Smooth muscle cell (in vitro differentiated cells): Measurements from ENCODE around the gene EDEM3. TPM values are rescaled to one million over a fixed set of nuclear protein-coding genes. Genes with fewer than 3 reads are reported as not detected.

Experiments used
- DNase-seq: peaks from one replicate; lab custom pipeline; 2025; ENCODE audit not compliant: unreplicated experiment; lab: John Stamatoyannopoulos, UW
- H2AFZ ChIP-seq: fragments of 200-600 bp; sonication (generic); 2 replicates; pipeline ENCODE4 v1.6.0; 2016; ENCODE audit warnings: antibody characterized with exemption, low read depth, mild to moderate bottlenecking
- H3F3A ChIP-seq: fragments of 200-600 bp; sonication (generic); 2 replicates; pipeline ENCODE4 v1.6.0; 2017; ENCODE audit warnings: antibody characterized with exemption, low read depth
- H3K27ac ChIP-seq: fragments of 200-600 bp; sonication (generic); 2 replicates; pipeline ENCODE4 v1.5.1; 2016; ENCODE audit warnings: low read depth, mild to moderate bottlenecking
- H3K27me3 ChIP-seq: fragments of 200-600 bp; sonication (generic); 2 replicates; pipeline ENCODE4 v1.6.1; 2016; ENCODE audit warnings: low read depth, mild to moderate bottlenecking
- H3K36me3 ChIP-seq: fragments of 200-600 bp; sonication (generic); 2 replicates; pipeline ENCODE4 v1.5.1; 2016; ENCODE audit warnings: low read depth
- H3K4me1 ChIP-seq: fragments of 200-600 bp; sonication (generic); 2 replicates; pipeline ENCODE4 v1.5.1; 2016; ENCODE audit warnings: low read depth
- H3K4me2 ChIP-seq: fragments of 200-600 bp; sonication (generic); 2 replicates; pipeline ENCODE4 v1.6.0; 2016; ENCODE audit warnings: mild to moderate bottlenecking
- H3K4me3 ChIP-seq: fragments of 200-600 bp; sonication (generic); 2 replicates; pipeline ENCODE4 v1.5.1; 2016; ENCODE audit warnings: mild to moderate bottlenecking
- H3K79me2 ChIP-seq: fragments of 200-600 bp; sonication (generic); 2 replicates; pipeline ENCODE4 v1.6.0; 2016; ENCODE audit warnings: low read depth, mild to moderate bottlenecking
- H3K9ac ChIP-seq: fragments of 200-600 bp; sonication (generic); 2 replicates; pipeline ENCODE4 v1.6.0; 2016; ENCODE audit warnings: low read depth
- H3K9me3 ChIP-seq: fragments of 200-600 bp; sonication (generic); replicated peaks from 2 replicates; pipeline ENCODE4 v1.5.1; 2016; ENCODE audit warnings: low read depth
- H4K20me1 ChIP-seq: fragments of 200-600 bp; sonication (generic); 2 replicates; pipeline ENCODE4 v1.6.0; 2016; ENCODE audit warnings: low read depth
- WGBS: methylation state at CpG from one replicate; pipeline ENCODE4 v1.1.7; 2016; ENCODE audit warnings: low lambda C conversion rate; 5-methylcytosine and 5-hydroxymethylcytosine counted together
- polyA plus RNA-seq: library from polyadenylated mRNA; unstranded; fragments of >200 nt; fragmentation: Nextera tagmentation; extraction: Ambion mirVana; gene quantifications from 2 replicates; pipeline ENCODE4 v1.2.1, GENCODE V29; 2016
- total RNA-seq: library from RNA; depleted of rRNA; stranded (reverse); fragments of >200 nt; gene quantifications from 2 replicates; pipeline ENCODE4 v1.2.3, GENCODE V29; 2014
- TF ChIP-seq, protein P1 (sequence below): fragments of 200-600 bp; sonication (generic); IDR thresholded peaks from 2 replicates; pipeline ENCODE4 v1.5.1; 2017; ENCODE audit warnings: borderline replicate concordance, mild to moderate bottlenecking, antibody characterized with exemption; ENCODE audit not compliant: insufficient read depth, poor library complexity, severe bottlenecking

The EDEM3 gene
- total and polyA plus RNA-seq, 2 experiments from 2014 or later = 12.9 to 44.3 TPM

DNA sequence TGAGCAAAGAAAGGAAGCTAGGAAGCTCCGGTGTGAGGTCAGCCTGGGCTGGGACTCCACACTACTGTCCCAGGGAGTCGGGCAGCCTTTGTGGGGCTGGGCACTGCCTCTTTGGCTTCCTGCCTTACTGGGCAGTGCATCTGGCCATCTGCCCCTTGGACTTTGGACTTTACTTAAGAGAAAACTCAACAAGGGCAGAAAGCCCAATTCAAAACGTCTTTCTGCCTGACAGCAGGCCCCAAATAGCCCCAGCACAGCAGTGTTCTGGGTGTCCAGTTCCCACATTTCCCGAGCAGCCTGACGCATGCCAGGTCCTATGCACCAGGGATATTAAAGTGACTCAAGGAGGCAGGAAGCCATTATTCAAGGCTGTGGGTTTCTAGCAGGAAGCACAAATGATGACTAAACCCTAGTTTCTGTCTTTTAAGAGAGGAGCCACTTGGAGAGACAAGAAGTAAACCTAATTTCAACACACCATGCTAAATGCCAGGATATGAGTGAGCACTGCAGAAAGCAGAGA, 37.9 kb upstream of the EDEM3 start:
- H3K4me2 ChIP-seq = peak overlapping the region; percentile 44

DNA sequence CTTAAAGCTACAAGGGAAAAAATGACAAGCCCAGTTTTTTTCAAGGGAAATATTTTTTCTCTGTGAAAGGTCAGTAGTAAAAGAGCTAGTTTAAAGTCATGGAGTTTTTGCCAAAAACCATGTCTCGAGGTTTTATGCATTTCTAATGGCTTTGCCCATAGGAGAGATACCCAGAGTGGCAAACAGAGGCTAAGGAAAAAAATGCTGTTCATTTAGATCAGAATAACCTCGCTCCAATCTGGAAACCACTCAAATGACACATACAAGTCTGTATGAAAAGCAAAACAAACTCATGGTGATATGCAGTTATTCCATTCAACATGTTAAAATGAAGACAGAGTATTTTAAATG, 36.9 kb upstream of the EDEM3 start:
- no peak overlapping the region for H3K4me3 ChIP-seq
- H4K20me1 ChIP-seq = no peaks in the 10 kb centered on the region
- H3K4me2 ChIP-seq = peak overlapping the region; percentile 44
- H3K4me1 ChIP-seq = peaks cover 8% of the 10 kb centered on the region
- no peaks in the 10 kb centered on the region for H3K27me3 ChIP-seq
- H2AFZ ChIP-seq = peak overlapping the region; percentile 21
- H3K79me2 ChIP-seq = no peaks in the 10 kb centered on the region
- H3K27ac ChIP-seq = peak overlapping the region; percentile 88
- H3K9me3 ChIP-seq = no peaks in the 10 kb centered on the region
- no peaks in the 10 kb centered on the region for H3K36me3 ChIP-seq
- peak overlapping the region; percentile 66 for H3K9ac ChIP-seq
- TF ChIP-seq, protein P1, sequence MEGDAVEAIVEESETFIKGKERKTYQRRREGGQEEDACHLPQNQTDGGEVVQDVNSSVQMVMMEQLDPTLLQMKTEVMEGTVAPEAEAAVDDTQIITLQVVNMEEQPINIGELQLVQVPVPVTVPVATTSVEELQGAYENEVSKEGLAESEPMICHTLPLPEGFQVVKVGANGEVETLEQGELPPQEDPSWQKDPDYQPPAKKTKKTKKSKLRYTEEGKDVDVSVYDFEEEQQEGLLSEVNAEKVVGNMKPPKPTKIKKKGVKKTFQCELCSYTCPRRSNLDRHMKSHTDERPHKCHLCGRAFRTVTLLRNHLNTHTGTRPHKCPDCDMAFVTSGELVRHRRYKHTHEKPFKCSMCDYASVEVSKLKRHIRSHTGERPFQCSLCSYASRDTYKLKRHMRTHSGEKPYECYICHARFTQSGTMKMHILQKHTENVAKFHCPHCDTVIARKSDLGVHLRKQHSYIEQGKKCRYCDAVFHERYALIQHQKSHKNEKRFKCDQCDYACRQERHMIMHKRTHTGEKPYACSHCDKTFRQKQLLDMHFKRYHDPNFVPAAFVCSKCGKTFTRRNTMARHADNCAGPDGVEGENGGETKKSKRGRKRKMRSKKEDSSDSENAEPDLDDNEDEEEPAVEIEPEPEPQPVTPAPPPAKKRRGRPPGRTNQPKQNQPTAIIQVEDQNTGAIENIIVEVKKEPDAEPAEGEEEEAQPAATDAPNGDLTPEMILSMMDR = no peak
- peaks cover 17% of the 10 kb centered on the region for H3F3A ChIP-seq
- no peak for DNase-seq
- WGBS = 39% methylated on average over 2 of the region's 2 CpGs

More for the DNA sequence above, 37.9 kb upstream of the EDEM3 start:
- no peak for DNase-seq
- no peak overlapping the region for H3K4me3 ChIP-seq
- H3K27ac ChIP-seq = peak overlapping the region; percentile 88
- no peaks in the 10 kb centered on the region for H3K36me3 ChIP-seq
- H3K9ac ChIP-seq = peak overlapping the region; percentile 66
- no peaks in the 10 kb centered on the region for H3K9me3 ChIP-seq
- TF ChIP-seq, protein P1 = no peak
- peaks cover 8% of the 10 kb centered on the region for H3K4me1 ChIP-seq
- no peaks in the 10 kb centered on the region for H4K20me1 ChIP-seq
- peak overlapping the region; percentile 21 for H2AFZ ChIP-seq
- H3F3A ChIP-seq = peaks cover 17% of the 10 kb centered on the region
- H3K79me2 ChIP-seq = no peaks in the 10 kb centered on the region
- no peaks in the 10 kb centered on the region for H3K27me3 ChIP-seq
- WGBS = 30% methylated on average over 5 of the region's 5 CpGs

DNA sequence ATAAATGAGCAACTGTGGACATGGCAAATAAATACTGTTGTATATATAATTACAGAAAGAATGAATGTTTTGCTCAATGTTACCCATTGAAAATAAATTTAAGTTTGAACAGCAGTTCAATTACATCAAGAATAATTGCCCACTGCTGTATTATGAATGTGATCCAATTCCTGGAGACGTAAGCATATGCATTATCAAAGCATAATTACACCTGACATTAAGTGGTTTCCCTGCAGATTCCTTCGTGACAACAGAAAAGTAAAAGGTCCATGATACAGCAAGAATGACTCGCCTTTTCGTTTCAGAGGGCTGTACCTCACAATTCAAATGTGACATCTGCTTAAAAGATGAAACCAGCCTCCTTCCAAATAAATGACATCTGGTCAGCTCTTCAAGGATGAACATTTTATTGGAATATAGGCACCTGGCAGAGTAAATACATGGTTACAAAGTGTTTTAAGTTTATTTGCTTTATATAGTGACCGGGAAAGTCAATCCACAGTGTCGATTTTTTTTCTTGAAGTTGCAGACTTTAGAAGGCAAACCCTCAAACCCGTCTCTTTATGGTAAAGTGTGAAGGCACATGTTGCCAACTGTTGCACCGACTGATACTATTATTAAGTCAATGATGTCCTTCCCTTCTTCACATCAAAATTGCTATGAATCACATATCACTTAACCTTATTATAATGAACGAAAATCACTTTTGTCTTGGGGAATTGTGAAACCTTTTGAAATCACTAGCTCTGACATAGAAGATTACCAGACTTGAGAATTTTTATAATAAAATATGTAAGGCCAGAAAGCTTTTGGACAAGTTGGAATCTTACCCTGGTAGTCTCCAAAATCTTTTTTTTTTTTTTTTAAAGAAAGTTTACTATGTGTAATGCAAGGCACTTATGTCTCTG, 36.2 kb upstream of the EDEM3 start:
- H3K36me3 ChIP-seq = no peaks in the 10 kb centered on the region
- peak overlapping the region; percentile 44 for H3K4me2 ChIP-seq
- DNase-seq = no peak
- peaks cover 17% of the 10 kb centered on the region for H3F3A ChIP-seq
- H3K4me3 ChIP-seq = no peak overlapping the region
- H3K79me2 ChIP-seq = no peaks in the 10 kb centered on the region
- WGBS = 91% methylated on average over 9 of the region's 9 CpGs
- TF ChIP-seq, protein P1 = no peak
- H3K4me1 ChIP-seq = peaks cover 8% of the 10 kb centered on the region
- H3K27ac ChIP-seq = peak overlapping the region; percentile 88
- H3K9me3 ChIP-seq = no peaks in the 10 kb centered on the region
- H3K27me3 ChIP-seq = no peaks in the 10 kb centered on the region
- H2AFZ ChIP-seq = no peak overlapping the region
- H4K20me1 ChIP-seq = no peaks in the 10 kb centered on the region
- no peak overlapping the region for H3K9ac ChIP-seq

DNA sequence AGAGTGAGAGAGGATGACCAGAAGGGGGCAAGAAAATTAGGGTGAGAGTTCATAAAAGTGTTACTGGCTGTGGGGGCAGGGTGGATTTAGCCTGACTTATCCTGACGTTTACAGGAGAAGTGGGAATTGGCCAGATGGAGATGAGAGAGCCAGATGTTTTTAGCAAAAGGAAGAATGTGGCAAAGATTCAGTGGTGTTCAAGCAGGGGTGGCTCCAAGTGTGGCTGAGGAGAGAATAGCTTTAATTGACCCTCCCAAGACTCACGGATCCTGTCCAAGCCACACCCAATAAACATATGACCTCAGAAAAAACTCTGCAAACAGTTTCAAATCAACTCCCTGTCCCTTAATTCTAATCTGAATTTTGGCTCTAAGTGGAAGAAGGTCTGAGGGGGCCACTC, 35.2 kb upstream of the EDEM3 start:
- H3K27ac ChIP-seq = no peak overlapping the region
- no peak overlapping the region for H3K4me3 ChIP-seq
- H3K79me2 ChIP-seq = no peaks in the 10 kb centered on the region
- H2AFZ ChIP-seq = no peak overlapping the region
- 56% methylated on average over 2 of the region's 2 CpGs for WGBS
- TF ChIP-seq, protein P1 = no peak
- H3K36me3 ChIP-seq = no peaks in the 10 kb centered on the region
- peaks cover 8% of the 10 kb centered on the region for H3K4me1 ChIP-seq
- no peaks in the 10 kb centered on the region for H4K20me1 ChIP-seq
- no peaks in the 10 kb centered on the region for H3K27me3 ChIP-seq
- peaks cover 17% of the 10 kb centered on the region for H3F3A ChIP-seq
- H3K9me3 ChIP-seq = no peaks in the 10 kb centered on the region
- no peak for DNase-seq
- no peak overlapping the region for H3K4me2 ChIP-seq
- no peak overlapping the region for H3K9ac ChIP-seq
